HG03025 (cell line): ENCODE data around the gene ATP6V0B.

Source experiments
- ATAC-seq: cut with Tn5 transposase; IDR thresholded peaks from one replicate; pipeline ENCODE4 v1.9.1; 2021; ENCODE audit warnings: mild to moderate bottlenecking, moderate library complexity; ENCODE audit not compliant: unreplicated experiment, low FRiP score

The ATP6V0B gene

DNA sequence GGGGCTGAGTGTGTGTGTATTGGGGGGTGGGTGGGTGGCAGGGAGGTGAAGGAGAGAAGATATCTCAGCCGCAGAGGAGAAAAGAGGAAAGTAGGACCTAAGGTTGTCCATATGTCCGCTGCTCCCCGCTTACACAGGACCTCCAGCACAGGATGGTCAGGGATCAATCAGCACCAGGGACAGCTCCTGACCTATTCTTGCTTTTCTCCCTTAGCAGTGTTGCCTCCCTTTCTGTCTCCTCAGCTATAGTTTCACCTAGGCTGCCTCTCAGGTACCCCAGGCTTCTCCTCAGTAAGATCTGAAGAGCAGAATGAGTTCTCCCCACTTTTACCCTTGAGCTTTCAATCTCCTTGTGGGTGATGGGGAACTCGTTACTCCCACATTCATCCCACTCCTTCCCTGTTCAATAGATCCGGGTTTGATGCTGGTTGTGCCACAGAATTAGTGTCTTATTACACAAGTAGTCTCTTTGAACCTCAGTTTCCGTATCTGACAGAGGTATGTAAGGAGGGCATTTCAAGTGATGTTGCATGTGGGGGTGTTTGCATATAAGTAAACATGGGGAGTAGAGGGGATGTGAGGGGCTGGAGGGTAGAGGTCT, 6.3 kb upstream of the ATP6V0B start:
- no peak for ATAC-seq

GRCh38 chr1:43969416-43969745, 5.4 kb upstream of the ATP6V0B start:
- ATAC-seq, result no peak

- peak; percentile 67 for ATAC-seq
Measured at GRCh38 chr1:43969746-43970466, 4.9 kb upstream of the ATP6V0B start, which contains the start of gene DPH2. TSS of gene DPH2 (plus strand) at chr1:43970010. CDS start at chr1:43970176, 166 bp downstream.

DNA sequence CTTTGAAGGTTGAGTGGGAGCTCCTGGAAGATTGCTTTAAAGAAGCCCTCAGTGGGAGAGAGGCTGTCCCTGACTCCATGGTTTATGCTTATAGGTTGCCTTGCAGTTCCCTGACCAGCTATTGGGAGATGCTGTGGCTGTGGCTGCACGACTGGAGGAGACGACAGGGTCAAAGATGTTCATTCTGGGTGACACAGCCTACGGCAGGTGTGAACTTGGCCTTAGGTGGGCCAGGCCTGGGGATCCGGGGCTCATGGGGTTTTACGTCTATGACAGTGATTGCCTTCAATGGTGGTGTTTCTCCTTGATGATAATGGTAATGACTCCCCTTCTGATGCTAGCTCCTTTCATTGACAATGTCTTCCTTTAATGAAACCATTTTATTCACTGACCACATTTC, 4.3 kb upstream of the ATP6V0B start:
- ATAC-seq, result no peak

- no peak for ATAC-seq
Measured at GRCh38 chr1:43970911-43971310, 3.8 kb upstream of the ATP6V0B start.

DNA sequence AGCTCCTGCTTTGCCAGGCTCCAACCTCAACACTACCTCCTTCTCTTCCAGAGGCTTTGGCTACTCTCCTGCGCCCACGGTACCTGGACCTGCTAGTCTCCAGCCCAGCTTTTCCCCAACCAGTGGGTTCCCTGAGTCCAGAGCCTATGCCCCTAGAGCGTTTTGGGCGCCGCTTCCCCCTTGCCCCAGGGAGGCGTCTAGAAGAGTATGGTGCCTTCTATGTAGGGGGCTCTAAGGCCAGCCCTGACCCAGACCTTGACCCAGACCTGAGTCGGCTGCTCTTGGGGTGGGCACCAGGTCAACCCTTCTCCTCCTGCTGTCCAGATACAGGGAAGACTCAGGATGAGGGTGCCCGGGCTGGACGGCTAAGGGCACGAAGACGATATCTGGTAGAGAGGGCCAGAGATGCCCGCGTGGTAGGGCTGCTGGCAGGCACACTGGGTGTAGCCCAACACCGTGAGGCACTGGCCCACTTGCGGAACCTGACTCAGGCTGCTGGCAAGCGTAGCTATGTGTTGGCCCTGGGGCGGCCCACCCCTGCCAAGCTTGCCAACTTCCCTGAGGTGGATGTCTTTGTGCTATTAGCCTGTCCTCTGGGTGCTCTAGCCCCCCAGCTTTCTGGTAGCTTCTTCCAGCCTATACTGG, 3.3 kb upstream of the ATP6V0B start:
- no peak for ATAC-seq

DNA sequence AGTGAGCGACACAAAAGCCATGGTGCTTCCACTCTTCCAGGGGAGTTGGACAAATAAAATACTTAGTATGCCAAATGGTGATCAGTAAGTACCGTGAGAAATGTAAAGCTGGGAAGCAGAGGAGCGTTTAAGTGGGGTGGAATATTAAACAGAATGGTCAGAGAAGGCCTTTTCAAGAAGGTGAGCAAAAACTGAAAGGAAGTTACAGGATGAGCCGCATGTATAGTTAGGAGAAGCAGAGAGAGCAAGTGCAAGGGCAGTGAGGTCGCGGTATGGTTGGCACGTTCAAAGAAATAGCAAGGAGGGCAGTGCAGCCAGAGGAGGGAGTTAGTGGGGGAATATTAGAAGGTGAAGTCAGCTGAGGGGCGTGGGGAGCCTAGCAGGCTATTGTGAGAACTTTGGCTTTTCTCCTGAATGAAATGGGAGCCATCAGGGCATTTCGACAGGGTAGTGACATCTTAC, 748 bp upstream of the ATP6V0B start:
- ATAC-seq, result no peak

GRCh38 chr1:43975249-43975961, 645 bp downstream of the ATP6V0B start:
- peak; percentile 5 for ATAC-seq

- no peak for ATAC-seq
Measured at GRCh38 chr1:43976045-43976444, 1.3 kb downstream of the ATP6V0B start.

DNA sequence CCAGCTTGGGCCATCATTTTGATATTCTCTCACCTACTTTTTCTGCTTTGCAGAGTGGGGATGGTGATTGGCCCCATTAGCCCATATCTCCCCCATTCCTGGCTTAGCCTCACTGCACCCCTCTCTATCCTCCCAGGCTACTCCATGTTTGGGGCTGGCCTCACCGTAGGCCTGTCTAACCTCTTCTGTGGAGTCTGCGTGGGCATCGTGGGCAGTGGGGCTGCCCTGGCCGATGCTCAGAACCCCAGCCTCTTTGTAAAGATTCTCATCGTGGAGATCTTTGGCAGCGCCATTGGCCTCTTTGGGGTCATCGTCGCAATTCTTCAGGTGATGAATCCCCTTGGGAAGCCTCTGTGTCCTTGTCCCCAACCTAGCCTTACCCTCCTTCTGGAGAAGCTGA, 2.1 kb downstream of the ATP6V0B start:
- no peak for ATAC-seq

DNA sequence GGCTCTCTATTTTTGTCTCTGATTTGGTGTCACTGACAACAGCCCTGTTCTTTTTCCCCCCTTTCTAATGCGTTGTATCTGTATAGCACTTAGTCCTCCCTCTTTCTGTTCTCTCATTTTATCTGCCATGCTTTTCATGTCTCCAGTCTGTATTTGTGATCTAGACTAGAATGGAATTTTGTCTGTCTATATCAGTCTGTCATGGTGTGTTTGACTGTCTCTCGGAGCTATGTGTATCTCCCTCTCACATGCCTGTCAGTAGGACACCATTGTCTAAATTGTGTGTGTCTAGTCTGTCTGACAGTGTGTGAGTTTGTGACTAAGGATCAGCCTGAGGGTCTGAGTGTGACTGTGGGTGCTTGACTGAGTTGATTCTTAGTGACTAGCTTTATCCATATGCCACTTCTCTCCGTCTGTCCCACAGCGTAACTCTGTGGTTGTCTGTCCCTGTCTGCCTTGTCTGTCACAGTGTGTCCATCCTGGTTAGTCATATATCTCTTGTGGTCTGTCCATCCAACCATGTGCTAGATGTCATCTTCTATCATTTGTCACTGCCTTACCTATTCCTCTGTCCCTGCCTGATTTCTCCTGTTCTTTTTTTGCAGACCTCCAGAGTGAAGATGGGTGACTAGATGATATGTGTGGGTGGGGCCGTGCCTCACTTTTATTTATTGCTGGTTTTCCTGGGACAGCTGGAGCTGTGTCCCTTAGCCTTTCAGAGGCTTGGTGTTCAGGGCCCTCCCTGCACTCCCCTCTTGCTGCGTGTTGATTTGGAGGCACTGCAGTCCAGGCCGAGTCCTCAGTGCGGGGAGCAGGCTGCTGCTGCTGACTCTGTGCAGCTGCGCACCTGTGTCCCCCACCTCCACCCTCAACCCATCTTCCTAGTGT, 2.9 kb downstream of the ATP6V0B start:
- ATAC-seq, result no peak

DNA sequence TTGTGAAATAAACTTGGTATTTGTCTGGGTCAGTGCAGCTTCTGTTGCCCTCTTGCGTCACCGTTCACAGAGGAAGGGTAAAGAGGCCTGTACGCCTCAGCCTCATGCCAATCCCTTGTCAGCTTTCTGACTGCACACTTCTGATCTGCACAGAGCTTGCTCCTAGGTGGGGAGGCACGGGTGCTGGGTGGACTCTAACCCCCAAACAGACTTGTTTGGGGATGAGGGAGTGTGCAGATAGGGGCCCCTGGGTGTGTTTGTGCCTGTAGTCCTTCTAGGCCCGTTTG, 3.4 kb downstream of the ATP6V0B start:
- no peak for ATAC-seq

GRCh38 chr1:43978551-43979260, 3.9 kb downstream of the ATP6V0B start, which contains the start of gene B4GALT2:
TSS of gene B4GALT2 (plus strand) at chr1:43979210. CDS start at chr1:43981161, 1,951 bp downstream.
- no peak for ATAC-seq

- no peak for ATAC-seq
Measured at GRCh38 chr1:43979261-43979527, 4.4 kb downstream of the ATP6V0B start.

DNA sequence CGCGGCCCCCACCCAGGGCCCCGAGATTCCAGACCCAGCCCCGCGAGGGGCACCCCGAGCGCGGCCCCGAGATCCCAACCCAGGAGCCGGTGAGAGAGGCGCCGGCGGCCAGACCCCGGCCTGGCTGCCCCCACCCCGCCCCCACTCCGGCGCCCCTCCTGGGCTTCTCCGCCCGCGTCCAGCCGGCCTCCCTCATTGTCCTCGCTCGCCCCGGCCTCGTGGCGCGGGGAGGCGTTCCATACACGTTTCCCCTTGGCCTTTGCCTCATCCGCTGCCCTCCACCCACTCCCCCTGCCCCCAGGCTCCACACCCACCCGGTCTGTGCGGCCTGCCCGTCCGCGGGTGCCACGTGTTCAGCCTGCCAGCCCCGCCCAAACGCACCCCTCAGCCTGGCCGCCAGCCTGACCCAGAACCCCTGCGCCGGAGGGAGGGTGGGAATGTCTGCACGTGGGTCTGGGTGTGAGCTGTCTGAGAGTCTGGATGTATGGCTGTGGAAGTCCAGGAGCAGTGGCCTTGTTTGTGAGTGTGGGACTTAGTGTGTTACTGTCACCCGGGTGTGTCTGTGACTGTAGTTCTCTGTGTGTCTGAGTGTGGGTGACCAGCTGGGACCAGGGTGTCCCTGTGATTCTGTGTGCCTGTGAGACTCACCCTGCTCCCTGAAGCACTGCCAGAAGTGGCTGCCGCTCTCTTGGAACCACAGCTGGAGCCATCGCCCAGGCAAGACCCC, 4.9 kb downstream of the ATP6V0B start:
- ATAC-seq, result no peak

DNA sequence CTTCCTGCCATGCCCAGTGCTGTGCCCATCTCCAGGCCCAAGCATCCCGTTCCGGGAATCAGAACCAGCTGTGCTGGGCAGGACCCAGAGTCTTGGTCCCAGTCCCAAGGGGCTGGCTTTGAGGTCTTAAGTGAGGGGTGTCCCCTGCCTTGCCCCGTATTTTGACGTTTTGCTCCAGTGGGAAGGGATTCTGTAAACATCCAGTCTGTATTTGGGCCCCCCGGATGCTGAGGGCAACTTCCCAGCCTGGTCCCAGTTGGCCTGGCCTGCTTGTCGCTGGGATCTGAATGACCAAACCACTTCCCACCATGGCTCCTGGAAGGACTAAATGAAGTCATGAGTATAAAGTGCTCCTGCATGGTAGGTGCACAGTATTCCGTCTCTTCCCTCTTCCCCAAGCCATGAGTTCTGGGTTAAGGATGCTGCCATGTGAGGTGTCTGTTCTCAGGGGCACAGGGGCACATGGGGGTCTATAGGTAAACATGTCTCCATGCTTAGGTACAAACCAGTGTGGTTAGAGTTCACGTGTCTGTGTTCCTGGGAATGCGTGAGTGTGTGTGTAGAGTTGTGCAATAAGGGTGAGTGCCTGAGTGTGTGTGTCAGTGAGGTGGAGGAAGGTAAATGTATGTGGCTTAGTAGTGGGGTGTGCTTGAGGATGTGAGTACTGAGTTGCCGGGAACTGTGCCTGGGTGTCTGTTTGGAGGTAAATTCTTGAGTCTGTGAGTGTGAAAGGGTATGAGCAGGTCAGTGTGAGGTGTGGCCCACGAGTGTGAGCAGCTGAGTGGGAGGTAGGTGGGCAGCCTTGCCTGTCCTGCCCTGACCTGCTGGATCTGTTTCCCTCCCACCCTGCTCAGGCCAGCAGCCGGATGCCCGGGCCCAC, 5.7 kb downstream of the ATP6V0B start:
- no peak for ATAC-seq

DNA sequence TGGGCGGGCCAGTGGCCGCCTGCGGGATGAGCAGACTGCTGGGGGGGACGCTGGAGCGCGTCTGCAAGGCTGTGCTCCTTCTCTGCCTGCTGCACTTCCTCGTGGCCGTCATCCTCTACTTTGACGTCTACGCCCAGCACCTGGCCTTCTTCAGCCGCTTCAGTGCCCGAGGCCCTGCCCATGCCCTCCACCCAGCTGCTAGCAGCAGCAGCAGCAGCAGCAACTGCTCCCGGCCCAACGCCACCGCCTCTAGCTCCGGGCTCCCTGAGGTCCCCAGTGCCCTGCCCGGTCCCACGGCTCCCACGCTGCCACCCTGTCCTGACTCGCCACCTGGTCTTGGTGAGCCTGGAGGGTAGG, 6.4 kb downstream of the ATP6V0B start:
- no peak for ATAC-seq

GRCh38 chr1:43981636-43982035, 6.9 kb downstream of the ATP6V0B start:
- no peak for ATAC-seq
